SK-N-MC (cell line): ENCODE results near the gene AKAP1.

Experiments
- EZH2 ChIP-seq: fragments of 200-600 bp; sonication (generic); IDR thresholded peaks from one replicate; pipeline ENCODE4 v1.6.1; 2017; ENCODE audit warnings: antibody characterized with exemption
- FOXP2 ChIP-seq: optimal IDR thresholded peaks from 2 replicates; pipeline ENCODE3; 2011; ENCODE audit warnings: mild to moderate bottlenecking, moderate library complexity; ENCODE audit not compliant: insufficient read depth; ENCODE audit errors: extremely low read length, control extremely low read depth
- POLR2AphosphoS5 ChIP-seq: IDR thresholded peaks from 2 replicates; pipeline ENCODE4 v1.6.1; 2012; ENCODE audit warnings: mild to moderate bottlenecking, low read depth, low read length, borderline replicate concordance

- TF ChIP-seq EZH2 (no peak), POLR2AphosphoS5 (no peak), FOXP2 (no peak)
Measured at GRCh38 chr17:57113011-57113410, 28.0 kb downstream of the AKAP1 start.
